Fibroblast of skin of left biceps (primary cell): ENCODE data around the gene EGFL7.

Source experiments
- DNase-seq, 2 experiments: peaks; one replicate each; pipeline ENCODE4 v3.0.0-alpha.2; 2013; ENCODE audit warnings: low read depth in 2 of 2

EGFL7 gene

GRCh38 chr9:136714893-136715274 is 52.2 kb downstream of the EGFL7 start:
- DNase-seq, result no peak

GRCh38 chr9:136717399-136717798 is 54.7 kb downstream of the EGFL7 start:
- no peak for DNase-seq

DNA sequence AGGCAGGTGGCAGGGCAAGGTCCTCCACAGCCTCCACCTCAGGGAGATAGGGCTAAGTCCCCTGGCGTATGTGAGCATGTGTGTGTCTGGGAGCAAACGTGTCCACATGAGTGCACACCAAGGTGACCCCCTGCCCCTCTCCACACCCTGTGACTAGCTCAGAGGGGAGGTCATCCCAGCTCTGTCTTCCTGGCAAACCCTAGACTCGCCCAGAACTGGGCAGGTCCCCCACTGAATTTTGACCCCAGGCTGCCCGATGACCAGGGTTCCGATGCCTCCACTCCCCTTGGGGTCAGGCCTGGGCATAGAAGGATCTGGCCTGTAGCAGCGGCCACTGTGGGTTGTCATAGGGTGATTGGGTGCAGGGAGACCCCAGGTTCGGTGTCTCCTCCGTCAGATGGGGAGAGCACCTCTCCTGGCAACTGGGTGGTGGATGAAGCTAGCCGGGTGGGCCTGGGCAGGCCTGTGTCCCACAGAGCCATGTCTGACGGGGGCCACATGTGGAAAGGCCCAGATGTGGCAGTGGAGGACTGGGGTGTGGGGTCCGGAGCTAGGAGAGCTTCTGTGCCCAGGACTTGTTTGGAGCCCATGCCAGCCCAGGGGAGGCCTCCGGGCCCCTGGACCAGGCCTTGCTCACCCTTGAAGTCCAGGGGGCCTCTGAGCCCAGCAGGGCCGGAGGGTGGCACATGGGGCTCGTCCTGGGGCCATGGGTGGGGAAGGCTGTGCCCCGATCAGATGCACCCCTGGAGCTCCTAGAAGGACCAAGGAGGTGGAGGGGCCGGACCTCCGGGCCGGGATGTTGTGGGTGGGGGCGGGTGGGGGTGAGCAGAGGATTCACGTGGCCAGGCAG is 55.9 kb downstream of the EGFL7 start:
- no peak for DNase-seq

GRCh38 chr9:136719195-136719880 is 56.6 kb downstream of the EGFL7 start:
- no peak for DNase-seq

DNA sequence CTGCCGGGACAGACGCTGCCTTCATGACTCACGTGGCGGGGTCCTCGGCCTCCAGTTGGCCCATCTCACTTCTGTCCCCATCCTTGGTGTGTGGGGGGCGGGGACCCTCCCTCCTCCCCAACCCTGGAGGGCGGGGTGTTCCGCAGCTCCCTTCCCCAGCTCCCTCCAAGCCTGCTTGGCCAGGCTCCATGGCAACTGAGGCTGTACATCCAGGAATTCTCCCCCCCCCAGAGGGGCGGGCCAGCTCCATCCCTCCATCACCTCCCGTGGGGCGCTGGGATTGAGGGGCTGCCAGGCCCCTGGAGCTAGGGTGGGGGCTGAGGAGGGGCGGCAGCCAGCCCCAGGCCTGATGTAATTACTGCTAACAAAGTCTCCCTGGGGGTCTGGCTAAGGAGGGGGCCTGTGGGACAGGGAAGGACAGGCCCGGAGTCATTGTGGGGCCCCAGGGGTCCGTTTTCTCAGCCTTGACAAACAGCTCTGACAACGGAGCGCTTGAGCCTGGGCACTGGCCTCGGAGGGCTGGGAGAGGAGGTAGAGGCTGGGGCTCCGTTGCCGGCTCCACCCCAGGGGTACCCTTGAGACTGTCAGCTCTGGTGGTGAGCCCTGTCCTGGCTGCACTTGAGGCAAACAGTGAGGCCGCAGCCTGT is 57.7 kb downstream of the EGFL7 start:
- peak in 1 of 2 experiments; percentile 6 for DNase-seq

GRCh38 chr9:136720898-136721338 is 58.2 kb downstream of the EGFL7 start:
- DNase-seq, result no peak

GRCh38 chr9:136721339-136722092 is 58.8 kb downstream of the EGFL7 start:
- no peak for DNase-seq
